ENCODE measurements around the gene SYTL1. TPM values are rescaled to one million over a fixed set of nuclear protein-coding genes. Genes with fewer than 3 reads are reported as not detected.

The SYTL1 gene
- total and polyA plus RNA-seq, 9 of the 15 experiments (the other 6 are each of a cell fraction or from before 2014, with no cell fraction given): 0.04 to 9.3 (median 1.7) TPM

DNA sequence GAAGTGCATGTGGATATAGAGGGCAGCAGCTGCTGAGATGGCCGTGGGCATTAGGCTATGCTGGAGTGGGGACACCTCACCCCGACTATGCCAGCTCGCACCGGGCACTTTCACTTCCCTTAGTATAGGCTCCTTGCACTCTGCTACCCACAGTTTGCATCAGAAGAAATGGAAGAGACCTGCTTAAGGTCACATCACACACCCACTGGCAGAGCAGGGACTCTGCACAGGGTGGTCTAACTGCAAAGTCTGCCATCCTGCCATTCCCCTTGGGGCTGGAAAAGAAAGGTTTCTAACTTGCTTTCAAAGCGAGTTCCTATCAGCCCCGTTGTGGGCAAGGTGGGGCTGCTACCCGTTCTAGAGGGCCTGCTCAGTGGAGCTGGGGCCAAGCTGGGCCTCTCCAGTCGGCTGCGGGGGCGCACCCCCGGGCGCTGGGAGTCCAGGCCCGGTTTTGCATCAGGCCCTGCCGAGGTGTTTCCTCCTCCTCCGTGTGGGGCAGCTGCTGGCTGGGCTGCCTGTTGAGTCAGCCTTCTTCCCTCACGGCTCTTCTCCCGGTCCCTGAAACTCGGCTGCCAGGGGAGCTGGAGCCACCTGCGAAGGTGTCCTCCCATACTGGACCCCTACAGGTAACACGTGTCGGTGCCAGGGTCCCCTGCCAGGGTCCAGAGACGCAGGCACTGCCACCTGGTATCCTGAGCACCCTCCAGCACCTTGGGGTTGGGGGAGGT lies at the start of gene SYTL1 (continued):
- TF ChIP-seq E2F1 (CRISPR knock-in tag; IDR thresholded peaks at IDR 0.05): no peak
- no peak for TF ChIP-seq U2AF1 (optimal IDR thresholded peaks at IDR 0.05; ENCODE audit: low read depth, low read length)
- no peak for TF ChIP-seq ZBTB1 (CRISPR knock-in tag; IDR thresholded peaks at IDR 0.05; ENCODE audit: borderline replicate concordance, low read depth)
- TF ChIP-seq E2F8 (IDR thresholded peaks at IDR 0.05; ENCODE audit: low read depth, partially characterized antibody): no peak
- TF ChIP-seq PPARD (CRISPR knock-in tag; IDR thresholded peaks at IDR 0.05): no peak
- TF ChIP-seq KLF10 (CRISPR knock-in tag; IDR thresholded peaks at IDR 0.05): no peak
- TF ChIP-seq RBFOX2 (IDR thresholded peaks at IDR 0.05; ENCODE audit: low read depth, low read length): peak; percentile 67
- TF ChIP-seq ZZZ3 (IDR thresholded peaks at IDR 0.05): no peak
- TF ChIP-seq KAT8 (IDR thresholded peaks at IDR 0.05; ENCODE audit: low read depth): no peak
- no peak for TF ChIP-seq ZNF217 (CRISPR knock-in tag; IDR thresholded peaks at IDR 0.05)
- peak; percentile 46 for TF ChIP-seq MAFK (IDR thresholded peaks at IDR 0.05; ENCODE audit: low read length)
- TF ChIP-seq TEAD1 (CRISPR knock-in tag; IDR thresholded peaks at IDR 0.05): 0 out of 4 replicates have a peak, but pooled peaks of 1 of the 2 experiments have one; percentile 20
- TF ChIP-seq, protein P1, sequence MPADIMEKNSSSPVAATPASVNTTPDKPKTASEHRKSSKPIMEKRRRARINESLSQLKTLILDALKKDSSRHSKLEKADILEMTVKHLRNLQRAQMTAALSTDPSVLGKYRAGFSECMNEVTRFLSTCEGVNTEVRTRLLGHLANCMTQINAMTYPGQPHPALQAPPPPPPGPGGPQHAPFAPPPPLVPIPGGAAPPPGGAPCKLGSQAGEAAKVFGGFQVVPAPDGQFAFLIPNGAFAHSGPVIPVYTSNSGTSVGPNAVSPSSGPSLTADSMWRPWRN (IDR thresholded peaks at IDR 0.05; ENCODE audit: low read depth): no peak
- TF ChIP-seq, protein P2, sequence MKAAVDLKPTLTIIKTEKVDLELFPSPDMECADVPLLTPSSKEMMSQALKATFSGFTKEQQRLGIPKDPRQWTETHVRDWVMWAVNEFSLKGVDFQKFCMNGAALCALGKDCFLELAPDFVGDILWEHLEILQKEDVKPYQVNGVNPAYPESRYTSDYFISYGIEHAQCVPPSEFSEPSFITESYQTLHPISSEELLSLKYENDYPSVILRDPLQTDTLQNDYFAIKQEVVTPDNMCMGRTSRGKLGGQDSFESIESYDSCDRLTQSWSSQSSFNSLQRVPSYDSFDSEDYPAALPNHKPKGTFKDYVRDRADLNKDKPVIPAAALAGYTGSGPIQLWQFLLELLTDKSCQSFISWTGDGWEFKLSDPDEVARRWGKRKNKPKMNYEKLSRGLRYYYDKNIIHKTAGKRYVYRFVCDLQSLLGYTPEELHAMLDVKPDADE (conservative IDR thresholded peaks at IDR 0.05; ENCODE audit: control insufficient read depth, low read depth, low read length): no peak; the same call in 1 of the 2 replicates
- TF ChIP-seq HDAC6 (IDR thresholded peaks at IDR 0.05; ENCODE audit: low read depth, low read length): no peak
- no peak for TF ChIP-seq DDX20 (tag; IDR thresholded peaks at IDR 0.05; ENCODE audit: low read depth)
- no peak for TF ChIP-seq ZNF197 (CRISPR knock-in tag; IDR thresholded peaks at IDR 0.05; ENCODE audit: low read depth)
- no peak for TF ChIP-seq ZNF57 (CRISPR knock-in tag; IDR thresholded peaks at IDR 0.05)
- TF ChIP-seq, protein P3, sequence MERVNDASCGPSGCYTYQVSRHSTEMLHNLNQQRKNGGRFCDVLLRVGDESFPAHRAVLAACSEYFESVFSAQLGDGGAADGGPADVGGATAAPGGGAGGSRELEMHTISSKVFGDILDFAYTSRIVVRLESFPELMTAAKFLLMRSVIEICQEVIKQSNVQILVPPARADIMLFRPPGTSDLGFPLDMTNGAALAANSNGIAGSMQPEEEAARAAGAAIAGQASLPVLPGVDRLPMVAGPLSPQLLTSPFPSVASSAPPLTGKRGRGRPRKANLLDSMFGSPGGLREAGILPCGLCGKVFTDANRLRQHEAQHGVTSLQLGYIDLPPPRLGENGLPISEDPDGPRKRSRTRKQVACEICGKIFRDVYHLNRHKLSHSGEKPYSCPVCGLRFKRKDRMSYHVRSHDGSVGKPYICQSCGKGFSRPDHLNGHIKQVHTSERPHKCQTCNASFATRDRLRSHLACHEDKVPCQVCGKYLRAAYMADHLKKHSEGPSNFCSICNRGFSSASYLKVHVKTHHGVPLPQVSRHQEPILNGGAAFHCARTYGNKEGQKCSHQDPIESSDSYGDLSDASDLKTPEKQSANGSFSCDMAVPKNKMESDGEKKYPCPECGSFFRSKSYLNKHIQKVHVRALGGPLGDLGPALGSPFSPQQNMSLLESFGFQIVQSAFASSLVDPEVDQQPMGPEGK (CRISPR knock-in tag; IDR thresholded peaks at IDR 0.05; ENCODE audit: borderline replicate concordance): no peak
- no peak for TF ChIP-seq RBM25 (IDR thresholded peaks at IDR 0.05; ENCODE audit: low read depth, low read length, severe bottlenecking)

Data from K562 (cell line).